ENCODE measurements around the gene PLCZ1. TPM values are rescaled to one million over a fixed set of nuclear protein-coding genes. Genes with fewer than 3 reads are reported as not detected.

Gene PLCZ1
- total and polyA plus RNA-seq, 9 of the 15 experiments (the other 6 are each of a cell fraction or from before 2014, with no cell fraction given): not detected

GRCh38 chr12:18676141-18676540 is 61.7 kb downstream of the PLCZ1 start:
- FAIRE-seq: no peak
- Histone ChIP-seq H3K9me1 (ENCODE audit: control insufficient read depth, insufficient read depth, low read length) (no peaks in the 10 kb centered on the region), H3K4me1 (replicated peaks in 1 of 2; ENCODE audit: control insufficient read depth in 2 of 2, insufficient read depth in 2 of 2, low read length in 2 of 2) (no peaks in the 10 kb centered on the region; a peak in 2 of 5 replicates), H2AFZ (ENCODE audit: low read depth, low read length) (no peak overlapping the region), H3K9ac (ENCODE audit: insufficient read depth in 1 of 2, low read depth in 2 of 2, low read length in 2 of 2) (no peak overlapping the region), H3K27me3 (ENCODE audit: control insufficient read depth in 2 of 2, insufficient read depth in 2 of 2, low read length in 2 of 2) (no peaks in the 10 kb centered on the region), H3K36me3 (ENCODE audit: control insufficient read depth, insufficient read depth, low read length) (no peaks in the 10 kb centered on the region), H4K20me1 (replicated peaks; ENCODE audit: control insufficient read depth, insufficient read depth, low read length) (no peaks in the 10 kb centered on the region), H3K4me2 (ENCODE audit: insufficient read depth, low read length) (no peak overlapping the region), H3K79me2 (ENCODE audit: control insufficient read depth, insufficient read depth, low read length) (no peaks in the 10 kb centered on the region), H3K9me3 (replicated peaks; ENCODE audit: control insufficient read depth, insufficient read depth, low read depth, low read length) (no peaks in the 10 kb centered on the region), H3K4me3 (no peak overlapping the region), H3K27ac (ENCODE audit: extremely low read depth, low read depth, low read length) (no peak overlapping the region)
- no peak for ATAC-seq
- DNase-seq (ENCODE audit: extremely low read depth in 1 of 4, low spot score in 3 of 4): no peak
- in situ Hi-C loops (cut with MboI) (no loop called here), intact Hi-C loops (cut with micrococcal nuclease) (no loop called here)
- BruUV-seq (replicated peaks): no TSS peak
- no peak for TF ChIP-seq EP300 (IDR thresholded peaks at IDR 0.05; ENCODE audit: low read length)
- no peak for TF ChIP-seq POLR2A (conservative IDR thresholded peaks at IDR 0.05)
- TF ChIP-seq, protein P1, sequence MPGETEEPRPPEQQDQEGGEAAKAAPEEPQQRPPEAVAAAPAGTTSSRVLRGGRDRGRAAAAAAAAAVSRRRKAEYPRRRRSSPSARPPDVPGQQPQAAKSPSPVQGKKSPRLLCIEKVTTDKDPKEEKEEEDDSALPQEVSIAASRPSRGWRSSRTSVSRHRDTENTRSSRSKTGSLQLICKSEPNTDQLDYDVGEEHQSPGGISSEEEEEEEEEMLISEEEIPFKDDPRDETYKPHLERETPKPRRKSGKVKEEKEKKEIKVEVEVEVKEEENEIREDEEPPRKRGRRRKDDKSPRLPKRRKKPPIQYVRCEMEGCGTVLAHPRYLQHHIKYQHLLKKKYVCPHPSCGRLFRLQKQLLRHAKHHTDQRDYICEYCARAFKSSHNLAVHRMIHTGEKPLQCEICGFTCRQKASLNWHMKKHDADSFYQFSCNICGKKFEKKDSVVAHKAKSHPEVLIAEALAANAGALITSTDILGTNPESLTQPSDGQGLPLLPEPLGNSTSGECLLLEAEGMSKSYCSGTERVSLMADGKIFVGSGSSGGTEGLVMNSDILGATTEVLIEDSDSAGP (CRISPR knock-in tag; IDR thresholded peaks at IDR 0.05): no peak
- TF ChIP-seq PRMT5 (CRISPR knock-in tag; IDR thresholded peaks at IDR 0.05): no peak
- TF ChIP-seq CEBPG (CRISPR knock-in tag; IDR thresholded peaks at IDR 0.05): no peak
- TF ChIP-seq CEBPG (tag; conservative IDR thresholded peaks at IDR 0.05 in 1 of 2, IDR thresholded peaks at IDR 0.05 in 1 of 2): no peak
- TF ChIP-seq ELK3 (CRISPR knock-in tag; IDR thresholded peaks at IDR 0.05): no peak
- TF ChIP-seq, protein P2, sequence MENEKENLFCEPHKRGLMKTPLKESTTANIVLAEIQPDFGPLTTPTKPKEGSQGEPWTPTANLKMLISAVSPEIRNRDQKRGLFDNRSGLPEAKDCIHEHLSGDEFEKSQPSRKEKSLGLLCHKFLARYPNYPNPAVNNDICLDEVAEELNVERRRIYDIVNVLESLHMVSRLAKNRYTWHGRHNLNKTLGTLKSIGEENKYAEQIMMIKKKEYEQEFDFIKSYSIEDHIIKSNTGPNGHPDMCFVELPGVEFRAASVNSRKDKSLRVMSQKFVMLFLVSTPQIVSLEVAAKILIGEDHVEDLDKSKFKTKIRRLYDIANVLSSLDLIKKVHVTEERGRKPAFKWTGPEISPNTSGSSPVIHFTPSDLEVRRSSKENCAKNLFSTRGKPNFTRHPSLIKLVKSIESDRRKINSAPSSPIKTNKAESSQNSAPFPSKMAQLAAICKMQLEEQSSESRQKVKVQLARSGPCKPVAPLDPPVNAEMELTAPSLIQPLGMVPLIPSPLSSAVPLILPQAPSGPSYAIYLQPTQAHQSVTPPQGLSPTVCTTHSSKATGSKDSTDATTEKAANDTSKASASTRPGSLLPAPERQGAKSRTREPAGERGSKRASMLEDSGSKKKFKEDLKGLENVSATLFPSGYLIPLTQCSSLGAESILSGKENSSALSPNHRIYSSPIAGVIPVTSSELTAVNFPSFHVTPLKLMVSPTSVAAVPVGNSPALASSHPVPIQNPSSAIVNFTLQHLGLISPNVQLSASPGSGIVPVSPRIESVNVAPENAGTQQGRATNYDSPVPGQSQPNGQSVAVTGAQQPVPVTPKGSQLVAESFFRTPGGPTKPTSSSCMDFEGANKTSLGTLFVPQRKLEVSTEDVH (IDR thresholded peaks at IDR 0.05; ENCODE audit: low read depth, partially characterized antibody): no peak
- TF ChIP-seq PML (IDR thresholded peaks at IDR 0.05; ENCODE audit: low read length): no peak
- TF ChIP-seq SLC30A9 (CRISPR knock-in tag; IDR thresholded peaks at IDR 0.05): no peak
- no peak for TF ChIP-seq SP1 (CRISPR knock-in tag; IDR thresholded peaks at IDR 0.05)
- TF ChIP-seq RBM14 (IDR thresholded peaks at IDR 0.05; ENCODE audit: borderline replicate concordance, insufficient read depth, low read depth, low read length): no peak
- no peak for TF ChIP-seq HNRNPK (IDR thresholded peaks at IDR 0.05; ENCODE audit: low read depth, low read length, poor library complexity, severe bottlenecking)
- POLR2A ChIA-PET: no interaction called here
- CTCF ChIA-PET (ENCODE audit: low intra/inter-chr PET ratio): no interaction called here
